HUES48 (cell line): ENCODE data around the gene IRS1.
"Not testable (repeated sequence)": the region's sequence is repeated elsewhere in the genome, so short reads cannot be mapped to it uniquely, and the experiment has no call there.

ENCODE experiments used
- H3K27ac ChIP-seq: one replicate; pipeline ENCODE4 v1.7.0; 2013; ENCODE audit warnings: low read depth, low read length, inconsistent platforms
- H3K27me3 ChIP-seq: 2 replicates; pipeline ENCODE4 v1.6.1; 2013; ENCODE audit warnings: mild to moderate bottlenecking, low read length; ENCODE audit not compliant: control insufficient read depth, insufficient read depth
- H3K36me3 ChIP-seq: 2 replicates; pipeline ENCODE4 v1.6.1; 2013; ENCODE audit warnings: low read length; ENCODE audit not compliant: control insufficient read depth, insufficient read depth
- H3K4me1 ChIP-seq: 2 replicates; pipeline ENCODE4 v1.6.1; 2013; ENCODE audit warnings: mild to moderate bottlenecking, low read length; ENCODE audit not compliant: control insufficient read depth, insufficient read depth
- H3K4me3 ChIP-seq: 2 replicates; pipeline ENCODE4 v1.5.1; 2013; ENCODE audit warnings: mild to moderate bottlenecking, low read depth, low read length
- H3K9ac ChIP-seq: 2 replicates; pipeline ENCODE4 v1.6.1; 2013; ENCODE audit warnings: mild to moderate bottlenecking, low read depth, low read length, moderate library complexity
- H3K9me3 ChIP-seq: 2 replicates; pipeline ENCODE4 v1.6.1; 2013; ENCODE audit warnings: low read length; ENCODE audit not compliant: control insufficient read depth, insufficient read depth

Gene IRS1

DNA sequence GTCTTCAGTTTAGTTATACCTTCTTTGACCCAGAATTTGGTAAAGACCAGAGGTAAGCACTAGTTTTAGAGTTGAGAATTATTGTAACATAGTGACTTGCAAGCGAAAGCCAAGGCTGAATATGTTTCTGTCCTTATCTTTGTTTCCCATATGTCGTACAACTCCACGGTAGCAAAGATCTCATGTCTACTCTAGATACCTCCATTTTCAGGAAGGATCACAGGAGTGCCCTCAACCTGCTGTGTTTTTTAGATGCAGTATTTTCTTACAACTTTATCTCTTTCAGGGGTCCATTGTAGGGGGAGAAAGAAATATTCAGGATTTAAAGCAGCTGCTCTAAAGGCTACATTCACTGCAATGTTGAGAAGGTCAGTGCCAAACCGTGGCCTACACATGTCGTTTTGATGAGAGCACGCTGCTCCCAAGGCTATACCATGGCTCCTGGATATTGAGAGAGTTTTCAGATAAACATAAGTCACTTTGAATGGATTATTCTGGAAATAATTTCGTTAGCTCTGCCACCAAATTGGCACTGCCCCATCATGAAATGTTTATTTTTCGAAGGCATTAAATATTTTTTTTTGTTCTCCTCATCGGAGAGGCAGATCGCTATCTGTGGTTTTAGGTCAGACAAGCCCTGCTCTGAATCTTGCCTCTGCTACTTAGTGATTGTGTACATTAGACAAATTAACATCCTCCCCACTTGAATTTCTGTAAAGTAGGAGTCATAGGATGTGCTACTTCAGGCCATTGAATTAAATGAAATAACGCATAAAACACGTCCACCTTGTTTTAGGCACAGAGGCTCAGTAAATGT lies 38.4 kb upstream of the IRS1 start:
- no peak overlapping the region for H3K4me3 ChIP-seq
- H3K9ac ChIP-seq = no peak overlapping the region
- no peak overlapping the region for H3K27ac ChIP-seq
- H3K36me3 ChIP-seq = peaks cover 7% of the 10 kb centered on the region; the same call in 1 of the 2 replicates
- no peaks in the 10 kb centered on the region for H3K9me3 ChIP-seq
- H3K27me3 ChIP-seq = peaks cover 4% of the 10 kb centered on the region; the same call in 1 of the 2 replicates
- H3K4me1 ChIP-seq = peaks cover 15% of the 10 kb centered on the region

DNA sequence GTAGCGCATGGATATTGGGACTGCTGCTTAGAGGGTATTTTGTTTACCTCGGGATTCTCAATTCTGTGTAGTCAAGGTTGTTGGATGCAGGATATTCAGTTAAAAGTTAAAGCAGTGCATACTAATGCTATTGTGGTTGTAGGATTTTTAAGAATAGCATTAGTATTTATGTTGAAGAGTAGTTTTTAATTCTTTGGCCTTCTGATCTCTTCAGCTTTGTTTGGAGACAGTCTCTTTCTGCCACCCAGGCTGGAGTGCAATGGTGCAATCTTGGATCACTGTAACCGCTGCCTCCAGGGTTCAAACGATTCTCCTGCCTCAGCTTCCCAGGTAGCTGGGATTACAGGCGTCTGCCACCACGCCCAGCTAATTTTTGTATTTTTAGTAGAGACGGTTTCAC lies 37.7 kb upstream of the IRS1 start:
- H3K36me3 ChIP-seq = peaks cover 7% of the 10 kb centered on the region; the same call in 1 of the 2 replicates
- H3K4me1 ChIP-seq = peaks cover 15% of the 10 kb centered on the region
- no peak overlapping the region for H3K9ac ChIP-seq
- H3K27ac ChIP-seq = no peak overlapping the region
- H3K4me3 ChIP-seq = no peak overlapping the region
- peaks cover 4% of the 10 kb centered on the region; the same call in 1 of the 2 replicates for H3K27me3 ChIP-seq
- H3K9me3 ChIP-seq = no peaks in the 10 kb centered on the region

DNA sequence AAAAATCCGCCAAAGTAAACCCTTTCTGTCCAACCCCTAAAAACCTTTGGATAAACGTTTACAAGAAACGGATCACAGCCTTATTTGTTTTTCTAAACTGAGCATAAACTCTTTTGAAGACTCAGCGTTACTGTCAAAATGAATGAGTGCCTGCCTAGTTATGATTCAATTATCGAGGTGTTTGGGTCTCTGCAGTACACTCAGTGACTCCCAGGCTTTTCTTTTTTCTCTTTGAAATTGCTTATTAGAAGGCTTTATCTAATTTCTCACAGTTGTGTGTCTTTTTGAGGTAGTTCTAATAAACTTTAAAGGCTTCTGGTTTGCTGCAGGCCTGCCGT lies 36.9 kb upstream of the IRS1 start:
- H3K9me3 ChIP-seq = no peaks in the 10 kb centered on the region
- H3K27me3 ChIP-seq = peaks cover 4% of the 10 kb centered on the region; the same call in 1 of the 2 replicates
- H3K27ac ChIP-seq = peak overlapping the region; percentile 84
- peaks cover 15% of the 10 kb centered on the region for H3K4me1 ChIP-seq
- H3K9ac ChIP-seq = peak overlapping the region; percentile 81
- peaks cover 7% of the 10 kb centered on the region; the same call in 1 of the 2 replicates for H3K36me3 ChIP-seq
- peak overlapping the region; percentile 70 for H3K4me3 ChIP-seq

DNA sequence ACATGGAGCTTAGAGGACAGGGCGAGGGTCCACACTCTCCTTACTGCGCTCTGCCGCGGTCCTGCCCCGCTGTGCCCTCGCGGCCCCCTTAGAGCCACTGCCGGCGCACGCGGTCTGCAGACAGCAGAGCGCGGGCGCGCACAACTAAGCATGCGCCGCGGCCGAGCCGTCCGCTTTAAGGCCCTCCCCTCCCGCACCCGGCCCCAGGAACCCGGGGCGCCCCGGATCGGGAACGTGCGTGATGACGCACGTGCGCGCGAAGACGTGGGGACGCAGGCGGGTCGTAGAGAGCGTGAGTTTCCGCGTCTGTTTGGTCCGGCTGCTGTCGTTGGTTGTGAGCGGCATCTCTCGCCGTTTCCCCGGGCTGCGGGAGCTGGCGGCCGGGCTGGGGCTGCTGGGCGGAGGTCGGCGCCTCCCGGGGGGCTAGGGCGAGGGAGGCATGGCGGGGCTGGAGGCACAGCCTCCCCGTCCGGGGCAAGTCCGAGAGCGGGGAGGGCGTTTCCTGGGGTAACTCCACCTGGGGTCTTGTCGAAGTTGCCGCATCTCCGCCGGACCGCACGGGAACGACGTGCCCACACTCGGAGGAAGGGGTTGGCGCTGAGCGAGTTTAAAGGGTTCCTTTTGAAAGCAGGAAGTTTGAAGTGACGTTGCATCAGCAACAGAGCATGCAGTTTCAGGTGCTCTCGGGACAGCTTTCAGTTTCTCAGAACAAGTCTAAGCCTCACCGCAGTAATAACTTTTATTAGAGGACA lies 36.4 kb upstream of the IRS1 start, which contains the start of gene RHBDD1:
RHBDD1 (plus strand) TSS at position 259 of the 752 bp plus-strand sequence. CDS start 28,640 bp downstream, outside the sequence.
- peak within 1 kb of the TSS; percentile 70 for H3K4me3 ChIP-seq
- no peaks in the 10 kb centered on the region for H3K9me3 ChIP-seq
- H3K4me1 ChIP-seq = peaks cover 15% of the 10 kb centered on the region
- peaks cover 7% of the 10 kb centered on the region; the same call in 1 of the 2 replicates for H3K36me3 ChIP-seq
- peak within 1 kb of the TSS; percentile 84 for H3K27ac ChIP-seq
- peaks cover 4% of the 10 kb centered on the region; the same call in 1 of the 2 replicates for H3K27me3 ChIP-seq
- peak within 1 kb of the TSS; percentile 81 for H3K9ac ChIP-seq

DNA sequence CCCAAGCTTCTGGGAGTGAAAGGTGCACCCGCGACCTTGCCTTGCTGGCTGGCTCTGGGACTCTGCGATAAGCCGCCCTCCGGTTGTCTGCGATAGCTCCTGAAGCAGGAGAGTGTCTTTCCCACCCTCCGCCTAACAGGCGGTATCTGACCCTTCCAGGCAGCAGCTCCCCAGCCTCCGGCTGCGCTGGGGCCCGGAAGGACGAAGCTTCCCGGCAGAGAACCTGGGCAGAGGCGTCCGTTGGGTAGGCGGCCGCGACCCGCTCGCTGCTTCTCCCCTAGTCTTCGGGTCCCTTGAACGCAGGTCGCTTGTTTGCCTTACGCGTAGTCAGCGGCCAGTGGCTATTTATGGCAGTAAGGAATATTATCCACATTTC lies 35.8 kb upstream of the IRS1 start:
- Histone ChIP-seq H3K36me3 (peaks cover 5% of the 10 kb centered on the region; the same call in 1 of the 2 replicates), H3K27me3 (peaks cover 4% of the 10 kb centered on the region; the same call in 1 of the 2 replicates), H3K4me3 (peak overlapping the region; percentile 70), H3K9me3 (no peaks in the 10 kb centered on the region), H3K27ac (peak overlapping the region; percentile 84), H3K4me1 (peaks cover 15% of the 10 kb centered on the region), H3K9ac (peak overlapping the region; percentile 81)

DNA sequence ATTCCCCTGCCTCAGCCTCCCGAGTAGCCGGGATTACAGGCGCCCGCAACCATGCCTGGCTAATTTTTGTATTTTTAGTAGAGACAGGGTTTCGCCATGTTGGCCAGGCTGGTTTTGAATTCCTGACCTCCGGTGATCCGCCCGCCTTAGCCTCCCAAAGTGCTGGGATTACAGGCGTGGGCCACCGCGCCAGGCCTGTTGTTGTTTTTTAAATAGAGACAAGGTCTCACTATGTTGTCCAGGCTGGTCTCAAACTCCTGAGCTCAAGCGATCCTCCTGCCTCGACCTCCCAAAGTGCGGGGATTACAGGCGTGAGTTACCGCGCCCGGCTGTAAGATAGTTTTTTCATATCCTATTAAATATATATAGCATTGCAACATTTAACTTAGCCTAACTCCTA lies 35.3 kb upstream of the IRS1 start:
- H3K27me3 ChIP-seq, H3K36me3 ChIP-seq, H3K9me3 ChIP-seq, H3K27ac ChIP-seq, H3K9ac ChIP-seq: not testable (repeated sequence)
- H3K4me1 ChIP-seq = peaks cover 15% of the 10 kb centered on the region
- peak overlapping the region; percentile 70 for H3K4me3 ChIP-seq

DNA sequence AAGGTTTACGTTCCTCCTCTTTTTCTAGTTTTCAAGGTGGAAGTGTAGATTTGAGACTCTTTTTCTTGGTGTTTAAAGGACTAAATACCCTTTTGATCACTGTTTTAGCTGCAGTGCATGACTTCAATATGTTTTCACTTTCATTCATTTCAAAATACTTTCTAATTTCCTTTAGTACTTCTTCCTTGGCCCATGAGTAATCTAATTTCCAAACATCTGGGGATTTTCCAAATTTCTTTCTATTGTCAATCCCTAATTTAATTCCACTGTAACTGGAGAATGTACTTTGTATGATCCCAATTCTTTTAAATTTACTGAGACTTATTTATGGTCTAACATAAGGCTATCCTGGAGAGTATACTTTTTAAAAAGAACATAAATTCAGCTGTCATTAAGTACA lies 32.4 kb upstream of the IRS1 start:
- H3K27me3 ChIP-seq = peaks cover 4% of the 10 kb centered on the region; the same call in 1 of the 2 replicates
- H3K9ac ChIP-seq = no peak overlapping the region
- no peak overlapping the region for H3K27ac ChIP-seq
- no peaks in the 10 kb centered on the region for H3K9me3 ChIP-seq
- H3K4me3 ChIP-seq = no peak overlapping the region
- H3K36me3 ChIP-seq = no peaks in the 10 kb centered on the region
- peaks cover 14% of the 10 kb centered on the region for H3K4me1 ChIP-seq

DNA sequence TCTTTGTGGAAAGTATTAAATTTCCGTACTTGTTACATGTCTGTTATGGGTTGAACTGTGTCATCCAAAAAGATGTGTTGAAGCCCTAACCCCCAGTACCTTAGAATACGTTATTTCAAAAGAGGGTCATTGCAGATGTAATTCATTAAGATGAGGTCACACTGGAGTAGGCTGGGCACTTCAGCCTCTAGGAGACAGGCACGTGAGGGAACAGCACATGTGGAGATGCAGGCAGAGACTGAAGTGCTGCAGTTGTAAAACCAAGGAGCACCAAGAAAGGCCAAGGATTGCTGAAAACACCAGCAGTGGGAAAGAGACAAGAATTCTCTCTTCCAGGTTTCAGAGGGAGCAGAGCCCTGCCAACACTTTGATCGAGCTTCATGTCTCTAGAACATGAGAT lies 31.6 kb upstream of the IRS1 start:
- no peak overlapping the region for H3K4me3 ChIP-seq
- H3K36me3 ChIP-seq = no peaks in the 10 kb centered on the region
- no peak overlapping the region for H3K9ac ChIP-seq
- no peak overlapping the region for H3K27ac ChIP-seq
- peaks cover 4% of the 10 kb centered on the region; the same call in 1 of the 2 replicates for H3K27me3 ChIP-seq
- peaks cover 7% of the 10 kb centered on the region; the same call in 1 of the 2 replicates for H3K4me1 ChIP-seq
- H3K9me3 ChIP-seq = no peaks in the 10 kb centered on the region

DNA sequence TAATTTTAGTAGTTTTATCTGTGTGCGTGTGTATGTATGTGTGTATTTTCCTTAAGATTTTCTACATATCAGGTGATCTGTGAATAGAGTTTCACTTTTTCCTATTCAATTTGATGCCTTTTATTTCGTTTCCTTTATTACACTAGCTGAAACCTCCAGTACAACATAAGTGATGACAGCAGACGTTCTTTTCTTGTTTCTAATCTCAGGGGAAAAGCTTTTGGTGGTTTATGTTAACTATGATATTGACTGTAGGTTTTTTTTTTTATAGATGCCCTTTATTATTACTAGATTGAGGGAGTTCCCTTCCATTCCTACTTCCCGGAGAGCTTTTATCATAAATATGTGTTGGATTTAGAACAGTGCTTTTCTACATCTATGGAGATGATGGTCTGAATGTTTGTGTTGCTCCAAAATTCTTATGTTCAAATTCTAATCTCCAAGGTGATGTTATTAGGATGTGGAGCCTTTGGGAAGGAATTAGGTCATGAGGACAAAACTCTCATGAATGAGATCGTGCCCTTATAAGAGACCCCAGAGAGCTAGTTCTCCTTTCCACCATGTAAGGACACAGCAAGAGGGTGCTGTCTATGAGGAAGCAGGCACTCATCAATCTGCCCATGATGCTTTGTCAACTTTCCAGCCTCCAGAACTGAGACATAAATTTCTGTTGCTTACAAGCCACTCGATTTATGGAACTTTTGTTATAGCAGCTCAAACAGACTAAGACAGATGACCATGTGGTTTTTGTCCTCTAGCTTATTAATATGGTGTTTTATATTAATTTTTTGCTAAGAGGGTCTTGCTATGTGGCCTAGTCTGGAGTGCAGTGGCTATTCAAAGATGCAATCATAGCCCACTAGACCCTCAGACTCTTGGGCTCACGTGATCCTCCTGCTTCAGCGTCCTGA lies 30.4 kb upstream of the IRS1 start:
- Histone ChIP-seq H3K9ac (no peak overlapping the region), H3K9me3 (no peaks in the 10 kb centered on the region), H3K4me3 (no peak overlapping the region), H3K27ac (no peak overlapping the region), H3K36me3 (no peaks in the 10 kb centered on the region), H3K27me3 (peaks cover 1% of the 10 kb centered on the region; the same call in 1 of the 2 replicates), H3K4me1 (no peaks in the 10 kb centered on the region; the same call in 1 of the 2 replicates)

DNA sequence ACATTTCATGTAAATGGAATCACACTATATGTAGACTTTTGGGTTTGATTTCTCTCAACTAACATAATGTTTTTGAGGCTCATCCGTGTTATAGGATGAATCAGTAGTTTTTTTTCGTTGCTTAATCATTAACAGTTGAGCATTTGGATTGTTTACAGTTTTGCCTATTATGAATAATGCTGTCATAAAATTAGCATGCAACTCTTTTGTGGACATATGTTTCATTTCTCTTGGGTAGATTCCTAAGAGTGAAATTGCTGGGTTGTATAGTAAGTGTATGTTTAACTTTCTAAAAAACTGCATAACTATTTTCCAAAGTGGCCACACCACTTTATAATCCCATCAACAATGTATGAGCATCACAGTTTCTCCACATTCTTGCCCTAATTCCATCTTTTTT lies 28.6 kb upstream of the IRS1 start:
- H3K4me1 ChIP-seq = no peaks in the 10 kb centered on the region
- H3K4me3 ChIP-seq = no peak overlapping the region
- H3K9me3 ChIP-seq = no peaks in the 10 kb centered on the region
- H3K27me3 ChIP-seq = no peaks in the 10 kb centered on the region
- no peak overlapping the region for H3K9ac ChIP-seq
- no peaks in the 10 kb centered on the region for H3K36me3 ChIP-seq
- H3K27ac ChIP-seq = no peak overlapping the region
